ENCODE results near the gene NCOR2.

NCOR2 gene

GRCh38 chr12:124560146-124560890 lies 7.1 kb downstream of the NCOR2 start:
- no peak for DNase-seq (ENCODE audit: low read depth)

GRCh38 chr12:124559182-124560017 lies 8.0 kb downstream of the NCOR2 start:
- no peak for DNase-seq (ENCODE audit: low read depth)

- no peak for DNase-seq (ENCODE audit: low read depth)
These were observed 9.1 kb downstream of the NCOR2 start for GRCh38 chr12:124558313-124558712.

- DNase-seq (ENCODE audit: low read depth): no peak
These were observed 9.7 kb downstream of the NCOR2 start for GRCh38 chr12:124557518-124558223.

DNA sequence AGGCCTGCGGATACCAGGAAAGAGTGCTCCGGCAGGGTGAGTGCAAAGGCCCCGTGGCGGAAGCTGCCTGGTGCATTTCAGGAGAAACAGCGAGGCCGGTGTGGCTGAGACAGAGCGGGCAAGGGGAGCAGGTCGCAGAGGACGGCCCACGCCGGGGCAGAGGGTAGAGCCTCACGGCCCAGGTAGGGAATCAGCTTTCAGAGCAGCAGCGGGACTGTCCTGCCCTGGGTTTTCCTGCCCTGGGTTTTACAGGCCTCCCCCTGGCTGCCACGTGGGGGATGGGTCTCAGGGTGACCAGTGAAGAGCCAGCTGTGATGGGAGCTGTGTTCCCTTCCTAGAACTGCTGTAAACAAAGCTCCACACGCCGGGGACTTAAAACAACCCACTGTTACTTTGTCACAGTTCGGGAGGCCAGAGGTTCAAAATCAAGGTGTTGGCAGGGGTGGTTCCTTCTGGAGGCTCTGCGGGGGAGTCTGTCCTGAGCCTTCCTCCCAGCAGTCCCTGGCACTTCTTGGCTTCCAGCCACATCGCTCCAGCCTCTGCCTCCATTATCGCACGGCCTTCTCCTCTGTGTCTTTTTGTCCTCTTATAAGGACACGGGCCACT lies 10.4 kb downstream of the NCOR2 start:
- no peak for DNase-seq (ENCODE audit: low read depth)

DNA sequence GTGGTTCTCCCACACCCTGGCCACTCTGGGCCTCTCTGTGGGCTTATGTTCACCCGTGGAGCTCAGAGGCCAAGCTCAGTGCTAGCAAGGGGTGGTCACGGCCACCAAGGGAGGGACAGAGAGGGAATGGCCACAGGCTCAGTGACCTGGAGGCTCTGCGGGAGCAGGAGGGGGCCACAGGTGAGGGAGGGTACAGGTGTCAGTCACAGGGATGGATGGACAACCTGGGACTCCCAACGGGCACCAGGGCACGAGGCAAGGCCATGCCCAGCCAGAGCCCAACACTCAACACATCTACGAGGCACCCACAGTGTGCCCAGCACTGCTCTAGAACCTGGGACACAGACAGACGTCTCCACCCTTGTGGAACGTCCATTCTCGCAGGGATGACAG lies 11.3 kb downstream of the NCOR2 start:
- DNase-seq (ENCODE audit: low read depth): no peak

DNA sequence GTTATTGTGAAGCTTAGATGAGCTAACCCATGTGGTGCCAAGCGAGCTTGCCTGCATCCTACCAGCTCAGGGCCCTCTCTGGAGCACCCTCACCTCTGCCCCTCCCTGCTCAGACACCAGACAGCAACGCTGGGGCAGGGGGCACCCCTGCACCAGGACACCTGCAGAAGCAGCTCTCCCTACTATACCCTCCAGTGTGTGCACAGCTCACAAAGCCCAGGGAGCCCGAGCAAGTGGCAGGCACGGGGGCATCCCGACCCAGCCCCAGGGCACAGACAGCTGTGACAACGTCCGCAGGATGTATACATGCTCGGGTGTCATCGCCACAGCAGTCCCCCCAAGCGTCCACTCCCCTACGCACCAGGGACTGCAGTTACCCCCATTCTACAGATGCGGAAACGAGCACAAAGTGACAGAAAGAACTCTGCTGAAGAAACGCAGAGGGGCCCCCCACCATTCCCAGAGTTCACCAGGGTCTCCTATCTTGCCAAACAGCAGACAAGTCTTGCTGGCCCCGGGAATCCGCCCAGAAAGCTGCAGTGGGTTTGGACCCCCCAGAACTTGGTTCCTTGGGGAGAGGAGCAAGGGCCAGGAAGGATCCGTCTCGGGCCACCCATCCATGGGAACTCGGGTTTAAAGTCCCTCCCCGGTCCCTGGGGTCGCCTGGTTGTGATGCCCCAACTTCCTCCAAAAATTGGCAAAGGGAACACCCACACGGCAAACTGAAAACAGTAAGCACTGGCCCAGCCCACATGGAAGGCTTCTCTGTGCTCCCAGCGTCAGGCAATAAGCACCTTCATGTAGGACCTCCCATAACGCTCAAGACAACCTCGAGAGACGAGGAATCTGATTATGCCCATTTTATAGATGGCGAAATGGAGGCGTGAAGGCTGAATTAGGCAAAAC lies 12.0 kb downstream of the NCOR2 start:
- DNase-seq (ENCODE audit: low read depth): no peak

DNA sequence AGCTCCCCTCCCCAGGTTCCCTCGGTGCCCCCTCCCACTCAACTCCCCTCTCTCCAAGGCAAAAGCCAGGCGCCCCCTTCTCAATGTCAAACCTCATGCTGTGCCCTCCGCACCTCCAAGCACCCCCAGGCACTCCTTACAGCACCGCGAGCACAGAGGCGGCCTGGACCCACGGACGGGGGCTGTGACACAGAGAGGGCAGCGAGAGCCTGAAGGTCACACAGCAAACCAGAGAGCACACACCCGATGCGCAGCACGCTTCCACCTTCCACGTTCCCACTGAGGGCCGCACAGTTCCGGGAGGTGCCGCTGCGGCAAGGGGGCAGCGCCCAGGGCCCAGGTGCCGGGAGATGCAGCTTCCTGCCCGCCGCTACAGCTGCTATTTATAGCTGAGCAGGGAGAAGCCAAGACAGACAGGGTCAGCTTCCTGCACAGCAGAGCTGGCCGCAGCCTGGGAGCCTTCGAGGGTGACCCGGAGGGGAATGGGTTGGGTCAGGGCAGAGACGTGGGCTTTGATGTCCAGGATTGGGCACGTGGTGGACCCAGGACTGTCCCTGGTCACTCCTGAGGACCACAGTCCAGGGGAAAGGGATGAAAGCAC lies 12.9 kb downstream of the NCOR2 start:
- no peak for DNase-seq (ENCODE audit: low read depth)

DNA sequence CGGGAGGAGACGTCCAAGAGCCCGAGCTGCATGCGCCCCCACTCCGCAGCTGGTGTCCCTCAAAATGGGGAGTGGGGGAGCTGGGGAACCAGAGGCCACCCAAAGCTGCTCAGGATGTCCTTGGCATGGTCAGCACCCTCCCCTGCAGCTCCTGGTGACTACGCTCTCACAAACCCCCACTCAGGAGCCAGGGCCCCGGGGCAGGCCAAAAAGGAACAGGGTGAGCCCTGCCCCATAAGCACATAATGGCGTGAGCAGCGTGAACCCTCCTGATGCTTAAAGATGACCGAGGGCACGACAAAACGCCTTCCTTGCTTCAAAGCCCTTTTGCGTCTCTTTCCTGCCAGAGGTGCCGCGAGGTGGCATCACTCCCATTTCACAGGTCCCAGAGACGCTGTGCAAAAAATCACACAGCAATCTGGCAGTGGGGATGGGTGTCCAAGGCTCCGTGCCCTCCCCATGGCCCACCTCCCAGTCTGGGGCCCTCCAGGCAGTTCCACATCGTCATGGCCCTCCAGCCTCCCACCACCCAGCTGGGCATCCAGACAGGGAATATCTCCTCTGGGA lies 13.5 kb downstream of the NCOR2 start:
- DNase-seq (ENCODE audit: low read depth): no peak

DNA sequence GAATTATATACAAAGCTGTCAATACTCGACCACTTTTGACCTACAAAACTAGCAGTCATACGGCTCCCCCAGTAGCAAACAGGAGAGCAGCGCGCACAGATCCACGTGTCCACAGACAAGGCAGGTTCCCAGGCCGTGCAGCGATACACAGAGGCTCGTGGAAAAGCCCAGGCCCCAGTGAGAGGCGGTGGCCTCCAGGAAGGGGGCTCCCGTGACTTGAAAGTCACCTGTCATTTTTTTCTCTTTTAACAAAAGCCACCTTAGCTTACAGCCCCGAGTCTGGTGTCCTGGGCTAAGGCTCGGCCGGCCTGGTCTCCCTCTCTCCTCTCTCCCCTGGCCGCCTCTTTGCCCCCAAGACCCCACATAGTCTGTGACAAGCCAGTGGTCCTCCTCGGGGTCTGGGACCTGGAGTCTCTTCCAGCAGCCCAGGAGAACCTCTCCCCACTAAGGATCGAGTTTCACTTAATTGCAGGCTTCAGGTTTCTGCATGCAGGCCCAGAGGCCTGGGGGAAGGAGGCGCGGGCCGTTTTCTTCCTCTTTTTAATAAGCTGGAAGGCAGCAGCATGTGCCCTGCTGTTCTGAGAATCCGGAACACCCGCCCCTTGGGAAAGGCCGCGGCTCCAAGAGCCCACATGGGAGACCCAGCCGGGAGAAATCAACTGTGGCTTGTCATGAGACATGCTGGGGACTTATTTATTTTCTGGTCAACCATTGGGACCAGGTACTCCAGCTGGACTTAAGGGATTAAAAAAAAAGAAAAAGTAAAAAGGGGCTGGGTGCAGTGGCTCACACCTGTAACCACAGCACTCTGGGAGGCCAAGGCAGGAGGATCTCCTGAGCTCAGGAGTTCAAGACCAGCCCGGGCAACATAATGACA lies 15.9 kb downstream of the NCOR2 start:
- no peak for DNase-seq (ENCODE audit: low read depth)

DNA sequence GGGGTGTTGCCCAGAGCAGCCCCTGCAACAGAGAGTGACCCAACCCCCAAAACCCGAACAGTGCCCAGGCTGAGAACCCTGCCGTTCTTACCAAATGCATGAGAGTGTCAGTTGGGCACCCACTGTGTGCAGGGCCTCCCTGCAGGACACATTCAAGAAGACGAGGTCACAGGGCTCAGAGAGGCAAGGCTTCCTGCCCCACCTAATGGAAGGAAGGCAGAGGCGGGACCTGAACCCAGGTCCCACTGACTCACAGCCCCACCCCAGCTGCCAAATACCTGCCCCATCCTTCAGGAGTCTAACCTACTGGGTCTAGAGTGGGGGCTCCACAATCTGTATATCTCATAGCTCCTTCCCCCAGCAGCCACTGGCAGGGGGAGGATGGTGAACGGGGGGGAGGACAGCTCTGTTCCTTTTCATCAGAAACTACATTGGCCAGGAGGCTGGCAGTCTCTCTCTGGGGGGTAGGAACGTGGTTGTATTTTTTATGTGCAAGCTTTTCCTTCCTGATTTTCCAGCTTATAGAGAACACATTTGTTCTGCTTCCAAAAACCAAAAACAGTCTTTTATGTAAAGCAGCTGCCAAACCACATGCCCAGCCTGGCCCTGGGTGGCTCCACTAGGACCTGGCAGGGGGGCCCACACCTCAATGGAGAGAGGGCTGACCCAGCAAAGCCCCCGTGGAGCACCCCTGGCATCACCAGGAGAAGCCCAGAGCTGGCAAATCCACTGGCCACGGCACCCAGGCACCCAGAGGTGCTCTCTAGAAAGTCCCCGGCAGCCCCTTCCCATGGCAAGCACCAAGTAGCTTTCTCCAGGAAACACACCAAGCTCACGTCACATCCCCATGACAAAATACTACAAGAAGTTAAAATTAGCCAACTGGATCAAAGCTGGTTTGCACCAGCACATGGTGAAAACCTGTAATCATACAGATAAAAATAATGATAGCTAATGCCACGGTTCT lies 17.0 kb downstream of the NCOR2 start:
- no peak for DNase-seq (ENCODE audit: low read depth)

DNA sequence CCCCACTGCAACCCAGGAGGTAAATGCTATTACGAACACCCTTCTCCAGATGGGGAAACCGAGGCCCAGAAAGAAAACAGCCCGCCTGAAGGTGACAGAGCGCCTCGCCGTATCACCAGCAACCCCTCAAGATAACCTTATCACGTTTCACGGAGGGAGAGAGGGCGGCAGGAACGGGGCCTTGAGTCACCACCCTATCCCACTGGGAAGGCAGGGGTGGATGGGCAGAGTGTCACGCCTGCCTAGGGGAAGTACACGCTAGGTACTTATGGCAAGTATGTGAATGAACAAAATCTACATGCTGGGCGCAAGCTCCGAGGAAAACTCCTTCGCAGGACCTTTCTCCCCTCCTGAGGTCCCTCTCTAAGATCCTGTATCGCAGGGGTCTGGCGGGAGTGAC lies 17.8 kb downstream of the NCOR2 start:
- no peak for DNase-seq (ENCODE audit: low read depth)

DNA sequence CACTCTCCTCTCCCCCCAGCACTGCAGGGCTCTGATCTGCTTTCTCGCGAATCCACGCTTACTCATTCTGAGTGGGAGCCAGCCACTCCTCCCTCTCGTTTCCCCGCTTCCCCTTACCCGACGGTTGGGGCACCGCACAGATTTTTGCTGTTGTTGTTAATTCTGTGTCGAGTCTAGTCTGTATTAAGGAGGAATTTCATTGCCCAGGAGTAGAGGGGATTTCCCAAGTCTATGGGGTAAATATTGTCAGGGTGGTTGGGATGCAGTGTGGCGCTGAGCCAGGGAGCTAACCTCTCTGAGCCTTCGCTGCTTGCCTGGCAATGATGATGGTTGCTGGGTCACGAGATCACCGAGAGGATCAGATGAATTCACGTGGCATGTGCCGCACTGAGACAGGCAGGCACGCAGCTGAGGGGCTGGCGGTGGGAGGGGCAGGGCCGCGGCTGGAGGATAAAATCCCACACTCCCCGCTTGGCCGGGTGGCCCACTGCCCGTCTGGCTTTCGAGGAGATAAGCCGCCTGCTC lies 18.5 kb downstream of the NCOR2 start:
- DNase-seq (ENCODE audit: low read depth): no peak

- DNase-seq (ENCODE audit: low read depth): no peak
These were observed 19.8 kb downstream of the NCOR2 start for GRCh38 chr12:124547626-124548025.

- DNase-seq (ENCODE audit: low read depth): no peak
These were observed 21.6 kb downstream of the NCOR2 start for GRCh38 chr12:124545508-124546418.

- DNase-seq (ENCODE audit: low read depth): no peak
These were observed 22.4 kb downstream of the NCOR2 start for GRCh38 chr12:124544983-124545382.
